Posterior cingulate gyrus (tissue), 11 donors: ENCODE measurements around the gene GINS2.

Experiments
- DNase-seq, 10 donors: peaks; one replicate each; pipeline versions ENCODE4 v3.0.0 to v3.0.0-alpha.2; 2020 to 2021; ENCODE audit warnings: mixed read lengths in 3 of 10
- intact Hi-C: fragments of 100-400 bp; cut with DNase I; formaldehyde crosslinking; loops from one replicate; pipeline ENCODE4 v1.15.1; 2023

Gene GINS2

DNA sequence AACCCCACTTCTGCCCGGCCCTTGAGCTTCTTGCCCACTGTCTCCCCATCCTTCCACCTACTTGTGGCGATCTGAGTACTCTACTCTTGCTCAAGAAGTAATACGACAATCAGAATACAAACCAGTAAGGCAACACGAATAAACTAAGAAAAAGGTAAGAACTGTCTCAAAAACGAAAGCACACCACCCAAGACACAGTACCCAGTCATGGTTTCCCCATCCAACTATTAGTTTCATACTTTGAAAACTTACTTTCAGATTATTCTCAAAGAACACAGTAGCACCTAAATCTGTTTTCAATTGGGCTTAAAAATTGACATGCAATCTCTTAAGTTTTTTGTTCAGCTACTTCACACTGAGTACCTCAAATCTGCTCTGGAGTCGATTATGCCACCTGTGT is 13.9 kb downstream of the GINS2 start:
- intact Hi-C loops: no loop called here
- DNase-seq: no peak

DNA sequence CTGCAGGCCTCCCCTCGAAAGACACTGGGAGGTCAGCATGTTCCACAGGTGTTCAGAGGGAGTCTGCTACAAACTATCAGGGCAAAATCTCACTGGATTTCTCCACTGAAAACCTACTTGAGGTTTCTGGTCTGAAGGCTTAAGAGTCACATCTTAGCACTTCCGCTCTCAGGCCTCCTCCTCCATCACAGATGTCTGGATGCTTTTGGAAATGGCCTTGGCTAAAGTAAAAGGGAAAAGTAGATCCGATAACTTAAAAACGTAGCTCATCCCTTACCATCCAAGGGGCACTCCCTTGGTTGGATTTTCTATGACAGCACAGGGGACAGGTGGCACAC is 14.4 kb downstream of the GINS2 start:
- no peak for DNase-seq
- intact Hi-C loops: no loop called here

DNA sequence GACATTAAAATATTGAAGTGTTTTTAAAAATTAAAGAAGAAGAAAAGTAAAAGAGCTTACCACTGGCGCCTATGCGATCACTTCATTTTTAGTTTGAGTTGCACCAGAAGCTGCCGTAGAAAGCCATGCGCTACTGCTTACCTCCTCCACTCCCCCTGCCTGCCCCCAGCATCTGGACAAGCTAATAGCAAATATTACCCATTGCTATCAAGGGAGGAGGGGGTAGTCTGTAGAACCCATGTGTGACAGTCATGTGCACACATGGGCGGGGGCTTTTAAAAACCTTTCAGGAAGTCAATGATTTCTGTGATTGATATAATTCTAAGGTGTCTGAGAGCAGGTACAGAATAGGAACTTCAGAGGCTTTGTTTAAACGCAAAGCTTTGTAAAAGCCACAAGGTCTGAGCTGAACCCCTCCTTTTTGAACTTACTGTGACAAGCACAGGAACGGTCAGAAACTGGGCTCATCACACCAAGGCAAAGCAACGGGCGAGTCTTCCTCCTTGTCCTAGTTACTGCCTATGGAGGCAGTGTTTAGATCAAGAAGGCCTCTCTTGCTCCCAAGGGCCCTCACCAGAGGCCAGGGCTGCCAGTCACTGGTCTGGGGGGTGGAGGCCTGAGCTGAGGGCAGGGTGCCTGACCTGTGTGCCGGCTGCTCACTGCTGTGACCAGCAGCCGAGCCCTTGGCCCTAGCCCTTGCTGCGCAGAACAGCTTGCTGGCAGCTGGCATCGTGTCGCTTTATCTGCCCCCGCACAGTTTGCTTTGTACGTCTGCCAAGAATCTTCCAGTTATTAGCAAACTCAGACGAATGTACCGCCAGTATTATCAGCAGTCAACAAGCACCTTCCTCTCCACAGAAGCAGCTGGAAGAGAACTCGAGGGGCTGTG is 15.0 kb downstream of the GINS2 start:
- intact Hi-C loops: no loop called here
- peak in 3 of 10 donors; percentile 68 to 85 (median 77) for DNase-seq

GRCh38 chr16:85670840-85671239 is 17.9 kb downstream of the GINS2 start:
- peak in 2 of 10 donors; percentile 5 to 7 for DNase-seq
- intact Hi-C loops: no loop called here

DNA sequence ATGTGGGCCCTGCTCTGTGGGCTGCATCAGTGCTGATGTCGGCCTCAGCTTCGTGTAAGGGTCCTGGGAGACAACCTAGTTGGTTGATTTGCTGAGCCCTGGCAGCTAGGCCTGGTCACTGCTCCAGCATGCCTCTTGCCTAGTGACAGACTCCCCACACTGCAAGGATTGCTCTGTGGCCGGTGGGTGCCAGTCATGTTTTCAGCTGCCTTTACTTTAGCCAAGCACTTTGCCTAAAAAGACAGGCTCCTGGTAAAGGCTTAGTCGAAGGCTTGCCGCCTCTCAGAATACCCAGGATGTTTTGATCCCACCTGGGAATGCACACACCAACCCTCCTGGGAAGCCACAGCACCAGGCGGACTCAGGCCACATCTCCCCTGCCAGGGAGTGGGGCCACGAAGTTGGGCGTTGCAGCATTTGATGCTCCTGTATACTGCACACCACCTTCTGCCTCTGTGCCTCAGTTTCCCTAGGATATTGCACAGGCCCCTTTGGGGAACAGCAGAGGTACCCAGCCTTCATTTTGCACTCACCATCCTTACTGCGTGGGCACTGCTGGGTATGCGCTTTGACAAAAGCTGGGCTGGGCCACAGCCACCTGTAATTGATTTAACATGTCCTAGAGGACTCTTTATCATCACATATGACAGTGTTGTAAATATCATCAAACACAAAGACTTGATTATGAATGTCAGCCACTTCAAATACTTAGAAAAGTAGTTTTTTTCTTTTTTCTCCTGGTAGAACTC is 19.9 kb downstream of the GINS2 start:
- intact Hi-C loops: no loop called here
- DNase-seq: peak in 2 of 10 donors; percentile 19 to 37

DNA sequence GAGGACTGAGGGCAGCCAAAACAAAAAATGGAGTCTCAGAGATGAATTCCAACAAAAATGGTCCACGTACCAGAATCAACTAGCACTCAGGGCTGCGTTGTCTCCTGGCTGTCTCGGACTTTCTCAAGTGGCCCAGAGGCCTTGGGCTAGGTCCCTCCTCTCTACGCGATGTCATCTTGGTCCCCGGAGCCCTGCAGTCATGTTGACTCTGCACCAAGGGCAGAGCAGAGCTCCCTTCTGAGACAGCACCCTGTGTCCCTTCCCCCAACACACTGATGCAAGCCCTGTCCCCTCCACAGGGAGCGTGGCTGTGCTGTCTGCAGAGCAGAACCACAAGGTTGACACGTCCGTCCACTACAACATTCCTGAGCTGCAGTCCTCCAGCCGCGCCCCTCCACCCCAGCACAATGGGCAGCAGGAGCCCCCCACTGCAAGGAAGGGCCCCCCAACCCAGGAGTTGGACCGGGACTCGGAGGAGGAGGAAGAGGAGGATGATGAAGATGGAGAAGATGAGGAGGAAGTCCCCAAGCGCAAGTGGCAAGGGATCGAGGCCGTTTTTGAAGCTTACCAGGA is 20.8 kb downstream of the GINS2 start:
- intact Hi-C loops: no loop called here
- peak in 3 of 10 donors; percentile 31 to 55 (median 38) for DNase-seq

GRCh38 chr16:85667261-85667660 is 21.5 kb downstream of the GINS2 start:
- intact Hi-C loops: no loop called here
- DNase-seq: peak in 2 of 10 donors; percentile 1 to 59

DNA sequence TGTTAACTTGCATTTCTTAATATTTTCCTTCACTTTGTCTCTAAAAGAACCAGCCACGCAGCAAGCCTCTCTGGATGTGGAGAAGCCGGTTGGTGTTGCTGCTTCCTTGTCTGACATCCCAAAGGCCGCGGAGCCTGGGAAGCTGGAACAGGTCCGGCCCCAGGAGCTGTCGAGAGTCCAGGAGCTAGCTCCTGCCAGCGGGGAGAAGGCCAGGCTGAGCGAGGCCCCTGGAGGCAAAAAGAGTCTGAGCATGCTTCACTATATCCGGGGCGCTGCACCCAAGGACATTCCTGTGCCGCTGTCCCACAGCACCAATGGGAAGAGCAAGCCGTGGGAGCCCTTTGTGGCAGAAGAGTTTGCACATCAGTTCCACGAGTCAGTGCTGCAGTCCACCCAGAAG is 22.8 kb downstream of the GINS2 start:
- peak in 3 of 10 donors; percentile 69 to 85 (median 82) for DNase-seq
- intact Hi-C loops: no loop called here

GRCh38 chr16:85665373-85665740 is 23.4 kb downstream of the GINS2 start:
- intact Hi-C loops: no loop called here
- peak in 3 of 10 donors; percentile 23 to 62 (median 61) for DNase-seq

GRCh38 chr16:85664580-85665372 is 24.0 kb downstream of the GINS2 start:
- DNase-seq: peak in 3 of 10 donors; percentile 69 to 79 (median 73)
- intact Hi-C loops: no loop called here

GRCh38 chr16:85663891-85664321 is 24.8 kb downstream of the GINS2 start:
- intact Hi-C loops: no loop called here
- peak in 3 of 10 donors; percentile 60 to 88 (median 67) for DNase-seq

GRCh38 chr16:85662976-85663830 is 25.6 kb downstream of the GINS2 start:
- peak in 3 of 10 donors; percentile 64 to 67 (median 67) for DNase-seq
- intact Hi-C loops: no loop called here

DNA sequence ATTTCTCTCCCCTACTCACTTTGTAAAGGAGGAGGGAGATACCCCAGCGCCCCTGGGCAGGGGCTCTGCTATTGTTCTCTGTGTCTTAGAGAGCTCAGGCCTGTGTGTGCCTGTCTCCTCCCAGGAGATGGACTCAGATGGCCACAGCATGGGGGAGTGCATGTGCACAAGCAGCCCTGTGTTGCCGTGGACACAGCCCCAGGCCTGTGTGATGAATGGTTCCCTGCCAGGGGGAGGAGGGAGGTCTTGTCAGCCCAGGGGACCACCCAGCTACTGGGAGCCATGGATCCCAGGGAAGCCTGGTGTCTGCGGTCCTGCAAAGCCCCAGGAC is 26.3 kb downstream of the GINS2 start:
- intact Hi-C loops: no loop called here

DNA sequence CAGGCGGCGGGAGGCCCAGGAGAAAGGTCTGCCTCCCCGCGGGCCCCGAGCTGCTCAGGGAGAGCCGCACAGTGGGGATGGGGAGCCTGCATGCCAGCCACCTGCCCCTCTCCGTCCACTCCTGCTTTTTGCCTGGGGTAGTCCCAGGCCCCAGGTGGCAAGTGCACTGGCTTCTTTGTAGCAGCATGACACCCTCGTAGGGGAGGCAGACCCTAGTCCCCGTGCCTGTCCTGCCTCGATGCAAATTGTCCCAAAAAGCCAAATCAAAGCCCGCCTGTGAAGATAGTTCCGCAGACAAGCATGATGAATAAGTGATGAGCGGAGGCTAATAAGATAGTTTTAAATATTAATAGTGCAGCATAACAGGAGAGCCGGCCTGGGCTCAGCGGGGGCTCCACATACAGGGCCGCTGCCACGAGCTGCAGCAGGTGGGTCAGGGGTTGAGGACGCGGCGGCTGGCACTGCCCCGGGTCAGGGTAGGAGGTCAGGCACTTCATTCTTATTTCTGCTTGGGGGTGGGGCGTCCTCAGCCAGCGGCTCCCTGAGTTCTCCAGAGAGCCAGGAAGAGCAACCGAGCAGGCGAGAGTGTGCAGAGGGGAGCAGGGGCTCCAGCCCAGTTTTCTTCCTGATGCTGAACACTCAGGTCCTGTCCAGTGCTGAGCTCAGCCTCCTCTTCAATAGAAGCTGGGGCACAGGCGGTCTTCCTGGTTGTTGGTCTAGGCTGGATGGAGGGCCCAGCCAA is 26.8 kb downstream of the GINS2 start:
- intact Hi-C loops: no loop called here
- peak in 3 of 10 donors; percentile 47 to 63 (median 55) for DNase-seq

More for the DNA sequence above, 26.3 kb downstream of the GINS2 start:
- peak in 3 of 10 donors; percentile 24 to 71 (median 27) for DNase-seq

GRCh38 chr16:85660843-85661739 is 27.7 kb downstream of the GINS2 start:
- DNase-seq: peak in 3 of 10 donors; percentile 59 to 83 (median 80)

DNA sequence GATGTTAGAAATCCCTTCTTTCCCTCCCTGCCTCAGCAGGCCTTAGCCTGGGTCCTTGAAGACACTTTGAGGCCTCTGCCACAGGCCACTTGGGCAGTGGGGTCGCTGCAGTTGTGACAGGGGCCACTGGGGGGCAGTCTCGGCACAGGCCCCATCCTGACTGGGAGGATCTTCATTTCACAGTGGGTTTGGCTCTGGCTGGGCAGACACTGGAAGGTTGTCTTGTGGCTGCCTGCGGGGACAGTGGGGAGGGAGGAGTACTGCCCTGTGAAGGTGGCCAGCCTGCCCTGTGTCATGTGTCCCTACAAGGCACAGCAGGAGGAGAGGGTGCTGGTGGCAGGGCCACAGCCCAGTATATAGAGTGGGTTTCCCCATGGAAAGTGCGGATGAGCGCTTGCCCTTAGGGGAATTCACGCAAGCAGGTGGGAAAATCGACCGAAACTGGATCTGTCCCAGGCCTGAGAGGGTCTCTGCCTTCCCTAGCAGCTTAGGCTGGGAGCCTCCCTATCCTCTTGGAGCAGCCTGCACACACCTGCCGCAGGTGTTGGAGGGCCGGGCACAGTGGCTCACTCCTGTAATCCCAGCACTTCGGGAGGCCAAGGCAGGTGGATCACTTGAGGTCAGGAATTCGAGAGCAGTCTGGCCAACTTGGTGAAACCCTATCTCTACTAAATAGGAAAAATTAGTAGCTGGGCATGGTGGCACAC is 28.8 kb downstream of the GINS2 start:
- intact Hi-C loops: loop anchor here (1.0 to 10.0 kb wide), 2 partner anchors 58 to 135 kb away; partner anchors contain the start of genes COX4I1 and EMC8
- peak in 9 of 10 donors; percentile 45 to 96 (median 79) for DNase-seq

More at GRCh38 chr16:85660843-85661739, 27.7 kb downstream of the GINS2 start:
- intact Hi-C loops: no loop called here

- DNase-seq: peak in 3 of 10 donors; percentile 55 to 75 (median 60)
- intact Hi-C loops: loop anchor here (1.0 to 10.0 kb wide), 2 partner anchors 59 to 135 kb away; partner anchors contain the start of genes COX4I1 and EMC8
These were observed 29.4 kb downstream of the GINS2 start for GRCh38 chr16:85659336-85659735.
